HepG2 (cell line): ENCODE data around the gene METTL16. TPM values are rescaled to one million over a fixed set of nuclear protein-coding genes. Genes with fewer than 3 reads are reported as not detected.

ENCODE experiments used
- ATAC-seq: fragments of 200-7000 bp; cut with Tn5 transposase; 3 replicates; pipeline ENCODE4 v1.9.1; 2020; ENCODE audit warnings: mild to moderate bottlenecking, moderate library complexity
- BruUV-seq: library from RNA; stranded (reverse); fragments of 400-500 nt; replicated peaks from 2 replicates; lab custom pipeline; 2021; lab: Mats Ljungman, UMichigan
- CTCF ChIA-PET: fragments of 300-600 bp; formaldehyde crosslinking; extraction: SDS; loops from one replicate; lab custom pipeline; 2021; ENCODE audit warnings: low total read pairs, inconsistent platforms, low intra/inter-chr PET ratio; lab: Yijun Ruan, JAX
- POLR2A ChIA-PET: fragments of 350-600 bp; sonication (Branson Sonifier 250); formaldehyde crosslinking; loops from one replicate; lab custom pipeline; 2020; ENCODE audit warnings: antibody characterized with exemption, inconsistent platforms; lab: Yijun Ruan, JAX
- DNase-seq: peaks from one replicate; pipeline ENCODE4 v3.0.0-alpha.2; 2015; ENCODE audit warnings: low spot score
- FAIRE-seq: peaks from 3 replicates; lab custom pipeline; 2011; peaks lifted over from hg19 to GRCh38; lab: Jason Lieb, UNC
- H2AFZ ChIP-seq: one replicate; pipeline ENCODE4 v1.6.1; 2011; ENCODE audit warnings: low read length, inconsistent platforms
- H3K27ac ChIP-seq: fragments of 300-600 bp; 3 replicates; pipeline ENCODE4 v1.8.0; 2011; ENCODE audit warnings: mixed run types, mild to moderate bottlenecking, mixed read lengths, low read length, inconsistent platforms; ENCODE audit not compliant: insufficient read depth; ENCODE audit errors: extremely low read length
- H3K27me3 ChIP-seq, 2 experiments: fragments of 200-600 bp in 1 of 2; 2 replicates in 1 of 2; 3 replicates in 1 of 2; pipeline versions ENCODE4 v1.6.0 to v1.8.0; 2011; ENCODE audit warnings: low read length in 2 of 2, mild to moderate bottlenecking in 2 of 2, moderate library complexity in 2 of 2, inconsistent platforms in 1 of 2; ENCODE audit not compliant: insufficient read depth in 2 of 2, control insufficient read depth in 1 of 2
- H3K36me3 ChIP-seq, 2 experiments: fragments of 200-600 bp in 1 of 2; replicated peaks in 1 of 2; 2 replicates in 1 of 2; 3 replicates in 1 of 2; pipeline versions ENCODE4 v1.5.1 to v1.8.0; 2011; ENCODE audit warnings: low read length in 2 of 2, inconsistent platforms in 1 of 2; ENCODE audit not compliant: insufficient read depth in 2 of 2, control insufficient read depth in 1 of 2
- H3K4me1 ChIP-seq: 2 replicates; pipeline ENCODE4 v1.5.1; 2012; ENCODE audit warnings: low read length, inconsistent platforms; ENCODE audit not compliant: insufficient read depth
- H3K4me2 ChIP-seq: 2 replicates; pipeline ENCODE4 v1.6.0; 2011; ENCODE audit warnings: low read depth, low read length, inconsistent platforms
- H3K4me3 ChIP-seq, 3 experiments: fragments of 200-600 bp in 1 of 3; sonication (generic), shearing (Covaris generic) in 1 of 3; replicated peaks in 1 of 3; 2 replicates each; pipeline ENCODE4 v1.5.1; 2011 to 2016; ENCODE audit warnings: low read length in 3 of 3, inconsistent platforms in 2 of 3, low read depth in 2 of 3, mild to moderate bottlenecking in 2 of 3, control low read depth in 1 of 3, mixed read lengths in 1 of 3; ENCODE audit not compliant: insufficient read depth in 1 of 3
- H3K79me2 ChIP-seq: one replicate; pipeline ENCODE4 v1.6.1; 2011; ENCODE audit warnings: low read length, inconsistent platforms; ENCODE audit not compliant: insufficient read depth
- H3K9ac ChIP-seq: 2 replicates; pipeline ENCODE4 v1.6.0; 2011; ENCODE audit warnings: mild to moderate bottlenecking, low read depth, low read length, inconsistent platforms; ENCODE audit not compliant: insufficient read depth
- H3K9me3 ChIP-seq: 2 replicates; pipeline ENCODE4 v1.5.1; 2012; ENCODE audit warnings: mild to moderate bottlenecking, low read length
- H4K20me1 ChIP-seq: 2 replicates; pipeline ENCODE4 v1.6.0; 2011; ENCODE audit warnings: inconsistent platforms, mild to moderate bottlenecking, low read length, moderate library complexity; ENCODE audit not compliant: insufficient read depth
- CC2D1A ChIP-seq: sonication (generic); formaldehyde crosslinking; IDR thresholded peaks from 2 replicates; pipeline ENCODE4 v1.8.1; 2023; ENCODE audit warnings: mild to moderate bottlenecking, missing genetic modification reagents
- ELF1 ChIP-seq: sonication (generic); formaldehyde crosslinking; IDR thresholded peaks from 2 replicates; pipeline ENCODE4 v1.4.0; 2020; ENCODE audit warnings: missing genetic modification reagents
- MTF2 ChIP-seq: sonication (generic); formaldehyde crosslinking; IDR thresholded peaks from 2 replicates; pipeline ENCODE4 v1.5.0; 2020; ENCODE audit warnings: missing genetic modification reagents, borderline replicate concordance
- SNAPC2 ChIP-seq: sonication (generic); formaldehyde crosslinking; IDR thresholded peaks from 2 replicates; pipeline ENCODE4 v1.8.1; 2022; ENCODE audit warnings: mild to moderate bottlenecking, missing genetic modification reagents
- ZNF30 ChIP-seq: sonication (generic); formaldehyde crosslinking; IDR thresholded peaks from 2 replicates; pipeline ENCODE4 v1.5.0; 2020; ENCODE audit warnings: mild to moderate bottlenecking, missing genetic modification reagents
- ZNF607 ChIP-seq: sonication (generic); formaldehyde crosslinking; IDR thresholded peaks from 2 replicates; pipeline ENCODE4 v1.5.1; 2020; ENCODE audit warnings: missing genetic modification reagents, mild to moderate bottlenecking, borderline replicate concordance
- ZNF678 ChIP-seq: sonication (generic); formaldehyde crosslinking; IDR thresholded peaks from 2 replicates; pipeline ENCODE4 v1.4.0; 2020; ENCODE audit warnings: mild to moderate bottlenecking, missing genetic modification reagents
- ZNF713 ChIP-seq: sonication (generic); formaldehyde crosslinking; IDR thresholded peaks from 2 replicates; pipeline ENCODE4 v1.4.0; 2020; ENCODE audit warnings: mild to moderate bottlenecking, missing genetic modification reagents
- WGBS: methylation state at CpG from one replicate; pipeline ENCODE4 v1.1.6; 2017; ENCODE audit warnings: low lambda C conversion rate; 5-methylcytosine and 5-hydroxymethylcytosine counted together
- in situ Hi-C: cut with HindIII; loops from 2 replicates; pipeline ENCODE4 v1.10.0; 2017; ENCODE audit warnings: low pct_unique_long_range_greater_than_20kb; ENCODE audit not compliant: extremely low pct_ligation_motif_present
- intact Hi-C: fragments of 100-400 bp; cut with micrococcal nuclease; formaldehyde crosslinking; loops from one replicate; pipeline ENCODE4 v1.10.0; 2022; ENCODE audit not compliant: unreplicated experiment
- polyA plus RNA-seq, 8 experiments: library from polyadenylated mRNA; depleted of rRNA in 3 of 8; stranded (reverse) in 7 of 8; unstranded in 1 of 8; fragments of >200 nt; fragmentation: Illumina TruSeq in 4 of 8; extraction: Trizol in 4 of 8; gene quantifications; 2 replicates each; pipeline versions ENCODE4 v1.2.1 to v1.2.3, GENCODE V29; 2011 to 2016; ENCODE audit warnings: low read depth in 4 of 8, missing spikeins in 1 of 8, mixed read lengths in 1 of 8; ENCODE audit not compliant: insufficient read depth in 1 of 8
- total RNA-seq, 5 experiments: library from RNA; depleted of rRNA; stranded (reverse); fragments of >200 nt; fragmentation: Illumina TruSeq; extraction: Trizol; gene quantifications; 2 replicates each; pipeline ENCODE4 v1.2.3, GENCODE V29; 2016; ENCODE audit warnings: low read depth in 1 of 5
- TF ChIP-seq, protein P1 (sequence below): sonication (generic); formaldehyde crosslinking; IDR thresholded peaks from 2 replicates; pipeline ENCODE4 v1.4.0; 2020; ENCODE audit warnings: mild to moderate bottlenecking, missing genetic modification reagents, borderline replicate concordance
- TF ChIP-seq, protein P2 (sequence below): sonication (generic); formaldehyde crosslinking; IDR thresholded peaks from 2 replicates; pipeline ENCODE4 v1.4.0; 2020; ENCODE audit warnings: missing genetic modification reagents
- TF ChIP-seq, protein P3 (sequence below): sonication (generic); formaldehyde crosslinking; conservative IDR thresholded peaks from 2 replicates; pipeline ENCODE4 v1.4.0; 2020; ENCODE audit warnings: missing genetic modification reagents
- TF ChIP-seq, protein P4 (sequence below): sonication (generic); formaldehyde crosslinking; IDR thresholded peaks from 2 replicates; pipeline ENCODE4 v1.9.0; 2021; ENCODE audit warnings: missing genetic modification reagents, borderline replicate concordance
- TF ChIP-seq, protein P5 (sequence below): IDR thresholded peaks from 2 replicates; pipeline ENCODE4 v1.6.1; 2016; ENCODE audit warnings: missing compliant biosample characterization, missing genetic modification reagents, borderline replicate concordance

The METTL16 gene
- total and polyA plus RNA-seq, 2 of the 13 experiments (the other 11 are each of a cell fraction or from before 2014, with no cell fraction given), result 11.6 to 18.5 TPM

DNA sequence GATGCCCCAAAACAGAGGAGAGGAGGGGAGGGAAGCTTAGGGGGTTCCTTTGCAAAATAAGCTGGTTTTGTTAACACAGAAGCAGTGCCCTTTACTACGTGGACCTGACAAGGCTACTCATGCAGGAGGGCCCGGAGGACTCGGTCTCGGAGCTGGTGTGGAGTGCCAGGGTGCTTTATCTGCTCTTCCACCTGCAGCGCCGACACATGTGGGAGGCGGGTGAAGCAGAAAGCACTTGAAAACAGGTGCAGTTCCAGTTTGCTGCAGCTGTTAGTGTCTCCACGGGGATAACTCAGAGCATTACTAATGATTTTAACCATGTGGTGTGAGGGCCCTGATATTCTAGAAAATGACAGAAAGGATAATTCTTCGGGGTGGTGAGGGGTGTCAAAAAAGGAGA lies 75.8 kb downstream of the METTL16 start:
- DNase-seq (no peak), FAIRE-seq (no peak), ATAC-seq (no peak)
- ChIA-PET POLR2A (no interaction called here), CTCF (no interaction called here)
- intact Hi-C loops (no loop called here), in situ Hi-C loops (no loop called here)
- H3K9ac ChIP-seq, result no peak overlapping the region
- H4K20me1 ChIP-seq, result no peaks in the 10 kb centered on the region
- H3K79me2 ChIP-seq, result no peaks in the 10 kb centered on the region
- BruUV-seq, result no TSS peak
- H3K4me3 ChIP-seq, result no peak overlapping the region
- over 99% methylated on average over 9 of the region's 9 CpGs for WGBS
- no peak overlapping the region for H2AFZ ChIP-seq
- H3K36me3 ChIP-seq, result peaks cover 20 to 54% of the 10 kb centered on the region in 2 experiments
- H3K9me3 ChIP-seq, result no peaks in the 10 kb centered on the region
- H3K4me2 ChIP-seq, result no peak overlapping the region
- H3K4me1 ChIP-seq, result no peaks in the 10 kb centered on the region
- no peak overlapping the region for H3K27ac ChIP-seq
- H3K27me3 ChIP-seq, result no peaks in the 10 kb centered on the region
- TF ChIP-seq, protein P1, sequence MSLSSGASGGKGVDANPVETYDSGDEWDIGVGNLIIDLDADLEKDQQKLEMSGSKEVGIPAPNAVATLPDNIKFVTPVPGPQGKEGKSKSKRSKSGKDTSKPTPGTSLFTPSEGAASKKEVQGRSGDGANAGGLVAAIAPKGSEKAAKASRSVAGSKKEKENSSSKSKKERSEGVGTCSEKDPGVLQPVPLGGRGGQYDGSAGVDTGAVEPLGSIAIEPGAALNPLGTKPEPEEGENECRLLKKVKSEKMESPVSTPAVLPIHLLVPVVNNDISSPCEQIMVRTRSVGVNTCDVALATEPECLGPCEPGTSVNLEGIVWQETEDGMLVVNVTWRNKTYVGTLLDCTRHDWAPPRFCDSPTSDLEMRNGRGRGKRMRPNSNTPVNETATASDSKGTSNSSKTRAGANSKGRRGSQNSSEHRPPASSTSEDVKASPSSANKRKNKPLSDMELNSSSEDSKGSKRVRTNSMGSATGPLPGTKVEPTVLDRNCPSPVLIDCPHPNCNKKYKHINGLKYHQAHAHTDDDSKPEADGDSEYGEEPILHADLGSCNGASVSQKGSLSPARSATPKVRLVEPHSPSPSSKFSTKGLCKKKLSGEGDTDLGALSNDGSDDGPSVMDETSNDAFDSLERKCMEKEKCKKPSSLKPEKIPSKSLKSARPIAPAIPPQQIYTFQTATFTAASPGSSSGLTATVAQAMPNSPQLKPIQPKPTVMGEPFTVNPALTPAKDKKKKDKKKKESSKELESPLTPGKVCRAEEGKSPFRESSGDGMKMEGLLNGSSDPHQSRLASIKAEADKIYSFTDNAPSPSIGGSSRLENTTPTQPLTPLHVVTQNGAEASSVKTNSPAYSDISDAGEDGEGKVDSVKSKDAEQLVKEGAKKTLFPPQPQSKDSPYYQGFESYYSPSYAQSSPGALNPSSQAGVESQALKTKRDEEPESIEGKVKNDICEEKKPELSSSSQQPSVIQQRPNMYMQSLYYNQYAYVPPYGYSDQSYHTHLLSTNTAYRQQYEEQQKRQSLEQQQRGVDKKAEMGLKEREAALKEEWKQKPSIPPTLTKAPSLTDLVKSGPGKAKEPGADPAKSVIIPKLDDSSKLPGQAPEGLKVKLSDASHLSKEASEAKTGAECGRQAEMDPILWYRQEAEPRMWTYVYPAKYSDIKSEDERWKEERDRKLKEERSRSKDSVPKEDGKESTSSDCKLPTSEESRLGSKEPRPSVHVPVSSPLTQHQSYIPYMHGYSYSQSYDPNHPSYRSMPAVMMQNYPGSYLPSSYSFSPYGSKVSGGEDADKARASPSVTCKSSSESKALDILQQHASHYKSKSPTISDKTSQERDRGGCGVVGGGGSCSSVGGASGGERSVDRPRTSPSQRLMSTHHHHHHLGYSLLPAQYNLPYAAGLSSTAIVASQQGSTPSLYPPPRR (CRISPR knock-in tag), result no peak
- TF ChIP-seq ELF1 (CRISPR knock-in tag), result no peak
- TF ChIP-seq, protein P2, sequence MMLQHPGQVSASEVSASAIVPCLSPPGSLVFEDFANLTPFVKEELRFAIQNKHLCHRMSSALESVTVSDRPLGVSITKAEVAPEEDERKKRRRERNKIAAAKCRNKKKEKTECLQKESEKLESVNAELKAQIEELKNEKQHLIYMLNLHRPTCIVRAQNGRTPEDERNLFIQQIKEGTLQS, result no peak
- TF ChIP-seq ZNF607, result no peak
- TF ChIP-seq, protein P3, sequence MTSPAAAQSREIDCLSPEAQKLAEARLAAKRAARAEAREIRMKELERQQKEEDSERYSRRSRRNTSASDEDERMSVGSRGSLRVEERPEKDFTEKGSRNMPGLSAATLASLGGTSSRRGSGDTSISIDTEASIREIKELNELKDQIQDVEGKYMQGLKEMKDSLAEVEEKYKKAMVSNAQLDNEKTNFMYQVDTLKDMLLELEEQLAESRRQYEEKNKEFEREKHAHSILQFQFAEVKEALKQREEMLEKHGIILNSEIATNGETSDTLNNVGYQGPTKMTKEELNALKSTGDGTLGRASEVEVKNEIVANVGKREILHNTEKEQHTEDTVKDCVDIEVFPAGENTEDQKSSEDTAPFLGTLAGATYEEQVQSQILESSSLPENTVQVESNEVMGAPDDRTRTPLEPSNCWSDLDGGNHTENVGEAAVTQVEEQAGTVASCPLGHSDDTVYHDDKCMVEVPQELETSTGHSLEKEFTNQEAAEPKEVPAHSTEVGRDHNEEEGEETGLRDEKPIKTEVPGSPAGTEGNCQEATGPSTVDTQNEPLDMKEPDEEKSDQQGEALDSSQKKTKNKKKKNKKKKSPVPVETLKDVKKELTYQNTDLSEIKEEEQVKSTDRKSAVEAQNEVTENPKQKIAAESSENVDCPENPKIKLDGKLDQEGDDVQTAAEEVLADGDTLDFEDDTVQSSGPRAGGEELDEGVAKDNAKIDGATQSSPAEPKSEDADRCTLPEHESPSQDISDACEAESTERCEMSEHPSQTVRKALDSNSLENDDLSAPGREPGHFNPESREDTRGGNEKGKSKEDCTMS (CRISPR knock-in tag), result no peak
- TF ChIP-seq, protein P4, sequence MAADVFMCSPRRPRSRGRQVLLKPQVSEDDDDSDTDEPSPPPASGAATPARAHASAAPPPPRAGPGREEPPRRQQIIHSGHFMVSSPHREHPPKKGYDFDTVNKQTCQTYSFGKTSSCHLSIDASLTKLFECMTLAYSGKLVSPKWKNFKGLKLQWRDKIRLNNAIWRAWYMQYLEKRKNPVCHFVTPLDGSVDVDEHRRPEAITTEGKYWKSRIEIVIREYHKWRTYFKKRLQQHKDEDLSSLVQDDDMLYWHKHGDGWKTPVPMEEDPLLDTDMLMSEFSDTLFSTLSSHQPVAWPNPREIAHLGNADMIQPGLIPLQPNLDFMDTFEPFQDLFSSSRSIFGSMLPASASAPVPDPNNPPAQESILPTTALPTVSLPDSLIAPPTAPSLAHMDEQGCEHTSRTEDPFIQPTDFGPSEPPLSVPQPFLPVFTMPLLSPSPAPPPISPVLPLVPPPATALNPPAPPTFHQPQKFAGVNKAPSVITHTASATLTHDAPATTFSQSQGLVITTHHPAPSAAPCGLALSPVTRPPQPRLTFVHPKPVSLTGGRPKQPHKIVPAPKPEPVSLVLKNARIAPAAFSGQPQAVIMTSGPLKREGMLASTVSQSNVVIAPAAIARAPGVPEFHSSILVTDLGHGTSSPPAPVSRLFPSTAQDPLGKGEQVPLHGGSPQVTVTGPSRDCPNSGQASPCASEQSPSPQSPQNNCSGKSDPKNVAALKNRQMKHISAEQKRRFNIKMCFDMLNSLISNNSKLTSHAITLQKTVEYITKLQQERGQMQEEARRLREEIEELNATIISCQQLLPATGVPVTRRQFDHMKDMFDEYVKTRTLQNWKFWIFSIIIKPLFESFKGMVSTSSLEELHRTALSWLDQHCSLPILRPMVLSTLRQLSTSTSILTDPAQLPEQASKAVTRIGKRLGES (CRISPR knock-in tag), result no peak
- TF ChIP-seq, protein P5, sequence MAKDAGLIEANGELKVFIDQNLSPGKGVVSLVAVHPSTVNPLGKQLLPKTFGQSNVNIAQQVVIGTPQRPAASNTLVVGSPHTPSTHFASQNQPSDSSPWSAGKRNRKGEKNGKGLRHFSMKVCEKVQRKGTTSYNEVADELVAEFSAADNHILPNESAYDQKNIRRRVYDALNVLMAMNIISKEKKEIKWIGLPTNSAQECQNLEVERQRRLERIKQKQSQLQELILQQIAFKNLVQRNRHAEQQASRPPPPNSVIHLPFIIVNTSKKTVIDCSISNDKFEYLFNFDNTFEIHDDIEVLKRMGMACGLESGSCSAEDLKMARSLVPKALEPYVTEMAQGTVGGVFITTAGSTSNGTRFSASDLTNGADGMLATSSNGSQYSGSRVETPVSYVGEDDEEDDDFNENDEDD (CRISPR knock-in tag), result no peak
- no peak for TF ChIP-seq ZNF713
- TF ChIP-seq ZNF678 (CRISPR knock-in tag), result no peak
- TF ChIP-seq SNAPC2 (CRISPR knock-in tag), result no peak
- no peak for TF ChIP-seq ZNF30 (CRISPR knock-in tag)
- no peak for TF ChIP-seq MTF2 (CRISPR knock-in tag)
- TF ChIP-seq CC2D1A (CRISPR knock-in tag), result no peak
